Body of pancreas (tissue), 4 donors: Measurements from ENCODE around the gene HOXB3.

Experiments
- POLR2A ChIP-seq, 3 donors: fragments of 450-650 bp; IDR thresholded peaks; one replicate each; pipeline ENCODE4 v1.6.1; 2016; ENCODE audit warnings: antibody characterized with exemption in 3 of 3, mild to moderate bottlenecking in 2 of 3
- TF ChIP-seq, protein P1 (sequence below), 7 experiments: fragments of 450-650 bp in 4 of 7; fragments of 200-600 bp in 3 of 7; sonication (generic) in 3 of 7; IDR thresholded peaks; one replicate each; pipeline ENCODE4 v1.5.1; 2016 to 2019; ENCODE audit warnings: antibody characterized with exemption in 7 of 7

DNA sequence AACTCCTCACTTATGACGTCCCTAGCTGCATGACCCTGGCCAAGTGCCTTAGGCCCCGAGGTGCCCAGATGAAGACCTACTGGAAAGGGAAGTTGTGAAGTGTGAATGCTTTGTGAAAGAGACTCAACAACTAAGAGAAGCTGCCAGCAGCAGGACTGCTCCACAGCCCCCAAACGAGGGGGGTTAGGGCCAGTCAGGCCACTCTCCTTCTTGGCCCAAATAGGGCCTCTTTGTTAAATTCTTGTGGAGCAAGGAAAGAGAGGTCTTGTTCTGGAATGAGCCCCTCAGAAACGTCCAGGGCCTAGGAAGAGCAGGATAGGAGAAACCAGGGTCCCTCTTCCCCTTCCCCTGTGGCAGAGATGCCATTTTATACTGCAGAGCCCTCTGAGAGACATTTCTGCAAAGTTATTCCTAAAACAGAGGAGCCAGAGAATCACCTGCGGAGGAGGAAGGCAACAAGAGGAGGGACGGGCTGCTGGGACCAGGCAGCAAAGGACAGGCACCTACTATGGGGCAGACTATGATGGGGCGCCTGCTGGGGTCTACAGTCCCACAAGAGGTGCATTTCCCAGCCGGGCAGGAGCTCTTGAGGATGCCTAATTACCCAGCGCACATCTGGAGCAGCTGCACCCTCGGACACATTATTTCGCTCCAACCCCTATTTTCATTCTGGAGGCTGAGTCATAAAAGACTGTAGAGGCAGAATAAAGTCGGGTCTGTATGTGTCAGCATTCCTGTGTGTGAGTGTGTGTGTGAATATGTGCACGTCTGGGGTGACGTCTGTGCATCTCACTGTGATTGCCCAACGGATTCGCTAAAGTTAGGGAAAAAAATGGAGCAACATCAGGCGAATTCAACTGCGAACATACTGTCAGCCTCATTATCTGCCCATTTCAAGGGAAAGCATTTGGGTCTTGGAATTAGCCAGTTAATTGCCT, 47.6 kb upstream of the HOXB3 start:
- TF ChIP-seq, protein P1, sequence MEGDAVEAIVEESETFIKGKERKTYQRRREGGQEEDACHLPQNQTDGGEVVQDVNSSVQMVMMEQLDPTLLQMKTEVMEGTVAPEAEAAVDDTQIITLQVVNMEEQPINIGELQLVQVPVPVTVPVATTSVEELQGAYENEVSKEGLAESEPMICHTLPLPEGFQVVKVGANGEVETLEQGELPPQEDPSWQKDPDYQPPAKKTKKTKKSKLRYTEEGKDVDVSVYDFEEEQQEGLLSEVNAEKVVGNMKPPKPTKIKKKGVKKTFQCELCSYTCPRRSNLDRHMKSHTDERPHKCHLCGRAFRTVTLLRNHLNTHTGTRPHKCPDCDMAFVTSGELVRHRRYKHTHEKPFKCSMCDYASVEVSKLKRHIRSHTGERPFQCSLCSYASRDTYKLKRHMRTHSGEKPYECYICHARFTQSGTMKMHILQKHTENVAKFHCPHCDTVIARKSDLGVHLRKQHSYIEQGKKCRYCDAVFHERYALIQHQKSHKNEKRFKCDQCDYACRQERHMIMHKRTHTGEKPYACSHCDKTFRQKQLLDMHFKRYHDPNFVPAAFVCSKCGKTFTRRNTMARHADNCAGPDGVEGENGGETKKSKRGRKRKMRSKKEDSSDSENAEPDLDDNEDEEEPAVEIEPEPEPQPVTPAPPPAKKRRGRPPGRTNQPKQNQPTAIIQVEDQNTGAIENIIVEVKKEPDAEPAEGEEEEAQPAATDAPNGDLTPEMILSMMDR (IDR thresholded peaks at IDR 0.05): no peak
- TF ChIP-seq POLR2A (IDR thresholded peaks at IDR 0.05): no peak
